K562 (cell line): ENCODE data around the gene SHBG.

ENCODE experiments used
- ILK ChIP-seq: fragments of 450-650 bp; IDR thresholded peaks from 2 replicates; pipeline ENCODE4 v1.6.1; 2016; ENCODE audit warnings: missing genetic modification characterization, low read depth, mild to moderate bottlenecking, missing compliant biosample characterization, moderate library complexity, borderline replicate concordance
- TAF7 ChIP-seq: fragments of 450-650 bp; IDR thresholded peaks from 2 replicates; pipeline ENCODE4 v1.6.1; 2016; ENCODE audit warnings: missing genetic modification characterization, missing compliant biosample characterization
- TF ChIP-seq, protein P1 (sequence below), 3 experiments: IDR thresholded peaks in 2 of 3; conservative IDR thresholded peaks in 1 of 3; 2 replicates each; pipeline ENCODE4 v1.5.1; 2011 to 2012; ENCODE audit warnings: low read length in 3 of 3, mild to moderate bottlenecking in 3 of 3, control low read depth in 2 of 3, improper control_type of control experiment in 1 of 3, inconsistent platforms in 1 of 3, low read depth in 1 of 3, mixed read lengths in 1 of 3, moderate library complexity in 1 of 3; ENCODE audit not compliant: insufficient read depth in 2 of 3

DNA sequence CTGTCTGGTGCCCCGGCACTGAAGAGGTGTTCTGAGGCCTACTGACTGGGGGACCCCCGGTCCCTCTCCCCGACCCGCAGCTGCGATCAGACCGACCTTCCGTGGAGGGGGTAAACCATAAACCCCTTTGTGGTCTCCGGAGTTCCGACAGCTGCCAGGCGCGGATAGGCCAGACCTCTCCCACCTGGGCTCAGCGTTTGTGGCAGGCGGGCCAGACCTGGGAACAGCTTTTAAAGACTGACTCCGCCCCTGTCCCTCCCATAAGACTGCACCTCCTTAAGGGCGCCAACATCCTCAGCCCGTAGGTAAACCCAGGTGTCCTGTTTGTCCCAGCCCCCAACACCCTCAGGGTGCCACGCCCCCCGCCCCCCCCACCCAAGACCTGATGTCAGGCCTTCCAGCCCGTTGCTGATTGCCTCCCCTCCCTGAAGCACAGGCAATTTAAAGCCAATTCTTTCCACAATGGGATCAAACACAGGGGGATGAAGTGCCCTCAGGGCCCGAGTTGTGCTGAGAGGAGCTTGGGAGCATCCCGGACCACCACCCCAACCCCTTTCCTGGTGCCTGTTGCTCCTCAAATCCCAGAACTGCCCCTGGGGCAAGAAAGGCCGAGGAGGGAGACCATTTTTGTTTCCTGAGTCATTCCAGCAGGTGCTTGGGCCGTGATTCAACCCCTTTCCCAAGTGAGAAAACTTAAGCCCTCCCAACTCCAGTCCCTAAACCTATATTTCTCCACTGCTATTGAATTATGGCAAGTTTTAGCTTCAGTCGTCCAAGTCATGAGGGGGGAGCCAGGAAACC lies 39.8 kb upstream of the SHBG start, which contains the start of gene SOX15:
- TF ChIP-seq, protein P1, sequence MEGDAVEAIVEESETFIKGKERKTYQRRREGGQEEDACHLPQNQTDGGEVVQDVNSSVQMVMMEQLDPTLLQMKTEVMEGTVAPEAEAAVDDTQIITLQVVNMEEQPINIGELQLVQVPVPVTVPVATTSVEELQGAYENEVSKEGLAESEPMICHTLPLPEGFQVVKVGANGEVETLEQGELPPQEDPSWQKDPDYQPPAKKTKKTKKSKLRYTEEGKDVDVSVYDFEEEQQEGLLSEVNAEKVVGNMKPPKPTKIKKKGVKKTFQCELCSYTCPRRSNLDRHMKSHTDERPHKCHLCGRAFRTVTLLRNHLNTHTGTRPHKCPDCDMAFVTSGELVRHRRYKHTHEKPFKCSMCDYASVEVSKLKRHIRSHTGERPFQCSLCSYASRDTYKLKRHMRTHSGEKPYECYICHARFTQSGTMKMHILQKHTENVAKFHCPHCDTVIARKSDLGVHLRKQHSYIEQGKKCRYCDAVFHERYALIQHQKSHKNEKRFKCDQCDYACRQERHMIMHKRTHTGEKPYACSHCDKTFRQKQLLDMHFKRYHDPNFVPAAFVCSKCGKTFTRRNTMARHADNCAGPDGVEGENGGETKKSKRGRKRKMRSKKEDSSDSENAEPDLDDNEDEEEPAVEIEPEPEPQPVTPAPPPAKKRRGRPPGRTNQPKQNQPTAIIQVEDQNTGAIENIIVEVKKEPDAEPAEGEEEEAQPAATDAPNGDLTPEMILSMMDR (IDR thresholded peaks at IDR 0.05 in 2 of 3, conservative IDR thresholded peaks at IDR 0.05 in 1 of 3; ENCODE audit: insufficient read depth in 2 of 3, low read depth in 1 of 3, low read length in 3 of 3) = no peak
- TF ChIP-seq TAF7 (tag) = no peak
- TF ChIP-seq ILK = no peak
